Stimulated activated CD8-positive, alpha-beta memory T cell treated with anti-CD3 and anti-CD28 coated beads, Interleukin-4, amount 100 ng/mL, for 48 hours (primary cell): ENCODE data around the gene KCNH1.

Experiments used
- DNase-seq: peaks from one replicate; pipeline ENCODE4 v3.0.0-alpha.2; 2020

Gene KCNH1

GRCh38 chr1:210748796-210749195 lies 385.2 kb downstream of the KCNH1 start:
- no peak for DNase-seq

GRCh38 chr1:210747890-210748289 lies 386.1 kb downstream of the KCNH1 start:
- DNase-seq = no peak

GRCh38 chr1:210747112-210747511 lies 386.8 kb downstream of the KCNH1 start:
- no peak for DNase-seq

GRCh38 chr1:210746024-210746731 lies 387.8 kb downstream of the KCNH1 start:
- no peak for DNase-seq

- DNase-seq = no peak
Observed at GRCh38 chr1:210743038-210743437, 390.9 kb downstream of the KCNH1 start.

- no peak for DNase-seq
Observed at GRCh38 chr1:210741564-210741963, 392.4 kb downstream of the KCNH1 start.

- no peak for DNase-seq
Observed at GRCh38 chr1:210739627-210740026, 394.3 kb downstream of the KCNH1 start.

- no peak for DNase-seq
Observed at GRCh38 chr1:210738256-210738655, 395.7 kb downstream of the KCNH1 start.

GRCh38 chr1:210736713-210737112 lies 397.2 kb downstream of the KCNH1 start:
- no peak for DNase-seq

GRCh38 chr1:210731597-210731996 lies 402.4 kb downstream of the KCNH1 start:
- DNase-seq = no peak

GRCh38 chr1:210731193-210731592 lies 402.8 kb downstream of the KCNH1 start:
- no peak for DNase-seq

- DNase-seq = no peak
Observed at GRCh38 chr1:210730023-210730422, 403.9 kb downstream of the KCNH1 start.

GRCh38 chr1:210728437-210729149 lies 405.4 kb downstream of the KCNH1 start:
- no peak for DNase-seq

GRCh38 chr1:210727709-210728108 lies 406.2 kb downstream of the KCNH1 start:
- DNase-seq = no peak

GRCh38 chr1:210726621-210727020 lies 407.3 kb downstream of the KCNH1 start:
- peak; percentile 48 for DNase-seq

- no peak for DNase-seq
Observed at GRCh38 chr1:210724768-210725167, 409.2 kb downstream of the KCNH1 start.

- no peak for DNase-seq
Observed at GRCh38 chr1:210723646-210724045, 410.3 kb downstream of the KCNH1 start.

GRCh38 chr1:210722410-210723081 lies 411.4 kb downstream of the KCNH1 start:
- no peak for DNase-seq

GRCh38 chr1:210715072-210715471 lies 418.9 kb downstream of the KCNH1 start:
- DNase-seq = no peak

GRCh38 chr1:210711825-210712612 lies 421.9 kb downstream of the KCNH1 start:
- DNase-seq = no peak

- no peak for DNase-seq
Observed at GRCh38 chr1:210709701-210710100, 424.2 kb downstream of the KCNH1 start.

GRCh38 chr1:210707300-210708240 lies 426.4 kb downstream of the KCNH1 start:
- no peak for DNase-seq
